Hippocampal formation (tissue), 2 donors: Measurements from ENCODE around the gene CD4.

Experiments
- DNase-seq, 2 donors: peaks; one replicate each; lab custom pipeline; 2025; lab: John Stamatoyannopoulos, UW

Gene CD4

GRCh38 chr12:6765048-6765633, 24.2 kb upstream of the CD4 start:
- DNase-seq = no peak

- peak in 1 of 2 donors; percentile 28 for DNase-seq
Measured at GRCh38 chr12:6765634-6766581, 23.4 kb upstream of the CD4 start, which contains the start of gene PTMS. Gene PTMS, plus strand, starts transcription at chr12:6766363. Its CDS starts 343 bp downstream, at chr12:6766706.

- peak; percentile 41 to 51 for DNase-seq
Measured at GRCh38 chr12:6766651-6767349, 22.5 kb upstream of the CD4 start.

- no peak for DNase-seq
Measured at GRCh38 chr12:6767353-6768319, 21.7 kb upstream of the CD4 start.

GRCh38 chr12:6768437-6768914, 20.9 kb upstream of the CD4 start:
- no peak for DNase-seq

GRCh38 chr12:6768990-6769389, 20.3 kb upstream of the CD4 start:
- no peak for DNase-seq

GRCh38 chr12:6769666-6770065, 19.7 kb upstream of the CD4 start:
- no peak for DNase-seq

GRCh38 chr12:6770094-6770493, 19.2 kb upstream of the CD4 start:
- no peak for DNase-seq

- no peak for DNase-seq
Measured at GRCh38 chr12:6770600-6770999, 18.7 kb upstream of the CD4 start.

GRCh38 chr12:6771091-6771495, 18.2 kb upstream of the CD4 start:
- DNase-seq = peak in 1 of 2 donors; percentile 8

- DNase-seq = no peak
Measured at GRCh38 chr12:6771509-6772330, 17.6 kb upstream of the CD4 start.

GRCh38 chr12:6772331-6772695, 17.0 kb upstream of the CD4 start, which contains the start of gene LAG3:
Gene LAG3, plus strand, starts transcription at chr12:6772520. Its CDS starts 333 bp downstream, at chr12:6772853.
- no peak for DNase-seq

GRCh38 chr12:6772726-6773589, 16.4 kb upstream of the CD4 start:
- no peak for DNase-seq

GRCh38 chr12:6773590-6774351, 15.6 kb upstream of the CD4 start:
- DNase-seq = no peak

- DNase-seq = no peak
Measured at GRCh38 chr12:6774499-6775062, 14.7 kb upstream of the CD4 start.

GRCh38 chr12:6775185-6776174, 13.8 kb upstream of the CD4 start:
- no peak for DNase-seq

- DNase-seq = no peak
Measured at GRCh38 chr12:6777386-6777785, 11.9 kb upstream of the CD4 start.
